Upper lobe of left lung (tissue), 6 donors: Measurements from ENCODE around the gene PAF1. TPM values are rescaled to one million over a fixed set of nuclear protein-coding genes. Genes with fewer than 3 reads are reported as not detected.

Experiments used
- ATAC-seq, 2 donors: fragments of 200-7000 bp; cut with Tn5 transposase; one replicate each; pipeline ENCODE4 v1.9.1; 2022; ENCODE audit warnings: mild to moderate bottlenecking in 2 of 2, moderate library complexity in 2 of 2; ENCODE audit not compliant: low FRiP score in 2 of 2
- DNase-seq, 2 donors: peaks; one replicate each; pipeline ENCODE4 v3.0.0-alpha.2; 2019 to 2020
- H3K27ac ChIP-seq, 4 donors: fragments of 200-600 bp; sonication (generic); one replicate each; pipeline ENCODE4 v1.5.1; 2016 to 2019
- H3K27me3 ChIP-seq, 4 donors: fragments of 200-600 bp; sonication (generic); one replicate each; pipeline ENCODE4 v1.5.1; 2017 to 2019
- H3K36me3 ChIP-seq, 4 donors: fragments of 200-600 bp; sonication (generic); one replicate each; pipeline ENCODE4 v1.5.1; 2016 to 2019
- H3K4me1 ChIP-seq, 4 donors: fragments of 200-600 bp; sonication (generic); one replicate each; pipeline ENCODE4 v1.5.1; 2018 to 2019
- H3K4me3 ChIP-seq, 4 donors: fragments of 200-600 bp; sonication (generic); one replicate each; pipeline ENCODE4 v1.5.1; 2017 to 2019; ENCODE audit warnings: mild to moderate bottlenecking in 2 of 4, moderate library complexity in 1 of 4
- H3K9me3 ChIP-seq, 4 donors: fragments of 200-600 bp; sonication (generic); one replicate each; pipeline ENCODE4 v1.5.1; 2018 to 2019
- EP300 ChIP-seq, 4 donors: sonication (generic); formaldehyde crosslinking; IDR thresholded peaks; one replicate each; pipeline ENCODE4 v1.5.1; 2017; ENCODE audit warnings: antibody characterized with exemption in 4 of 4, control low read depth in 2 of 4
- POLR2A ChIP-seq, 4 donors: fragments of 450-650 bp; IDR thresholded peaks; one replicate each; pipeline ENCODE4 v1.5.1; 2016 to 2017; ENCODE audit warnings: antibody characterized with exemption in 4 of 4, mild to moderate bottlenecking in 2 of 4
- POLR2AphosphoS5 ChIP-seq, 2 donors: sonication (generic); formaldehyde crosslinking; IDR thresholded peaks; one replicate each; pipeline ENCODE4 v1.5.1; 2017; ENCODE audit warnings: antibody characterized with exemption in 2 of 2
- WGBS, 2 donors: methylation state at CpG; one replicate each; pipeline ENCODE4 v1.1.5; 2017 to 2018; 5-methylcytosine and 5-hydroxymethylcytosine counted together
- total RNA-seq, 6 donors: library from RNA; depleted of rRNA in 4 of 6; stranded (reverse); fragments of >200 nt in 4 of 6; gene quantifications; one replicate each; pipeline versions ENCODE4 v1.1.0 to v1.2.1, GENCODE V29; 2016 to 2021
- TF ChIP-seq, protein P1 (sequence below), 6 experiments: fragments of 450-650 bp in 4 of 6; fragments of 200-600 bp in 2 of 6; sonication (generic) in 2 of 6; IDR thresholded peaks; one replicate each; pipeline ENCODE4 v1.5.1; 2016 to 2019; ENCODE audit warnings: antibody characterized with exemption in 6 of 6
- donor health status: DM: no; HTN: no; CAD: no; lungs with moderate emphysema.
- donor health status: DM: no; HTN: yes; CAD: no; lungs with severe emphysema.

Gene PAF1
- total RNA-seq, 6 donors from 2014 or later: 28.6 to 48.0 (median 35.4) TPM

DNA sequence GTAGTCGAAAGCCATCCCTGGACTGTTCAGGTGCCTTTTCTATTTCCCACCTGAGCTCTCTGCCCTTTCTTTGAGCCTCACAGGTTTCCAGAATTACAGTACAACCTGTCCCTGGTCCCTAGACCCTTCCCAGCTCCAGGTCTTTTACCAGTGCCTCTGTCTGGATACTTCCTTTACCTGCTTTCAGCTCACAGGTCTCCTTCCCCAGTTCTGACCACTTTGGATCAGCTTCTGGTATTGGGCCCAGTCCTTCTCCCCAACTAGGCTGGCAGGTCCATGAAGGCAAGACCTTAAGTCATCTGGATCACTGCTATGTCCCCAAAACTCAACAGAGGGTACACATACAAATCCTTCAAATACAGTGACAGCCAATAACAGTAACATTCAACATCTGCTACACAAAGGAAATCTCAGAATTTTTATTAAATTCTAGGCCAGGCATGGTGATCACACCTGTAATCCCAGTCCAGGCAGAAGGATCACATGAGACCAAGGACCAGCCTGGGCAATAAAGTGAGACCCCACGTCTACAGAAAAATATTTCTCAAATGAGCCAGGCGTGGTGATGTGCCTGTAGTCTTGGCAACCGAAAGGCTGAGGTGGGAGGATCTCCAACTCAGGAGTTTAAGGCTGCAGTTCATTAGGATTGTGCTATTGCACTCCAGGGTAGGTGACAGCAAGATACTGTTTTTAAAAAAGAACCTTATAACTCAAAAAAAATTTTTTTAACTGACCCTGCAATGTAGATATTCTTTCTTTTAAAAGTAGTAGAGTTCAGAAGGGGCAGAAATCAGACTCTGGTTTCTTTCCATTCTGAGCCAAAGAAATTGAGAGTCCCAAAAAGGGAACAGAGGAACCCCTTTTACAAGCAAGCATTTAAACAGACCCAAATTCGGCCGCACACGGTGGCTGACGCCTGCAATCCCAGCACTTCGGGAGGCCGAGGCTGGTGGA is 43.5 kb upstream of the PAF1 start:
- Histone ChIP-seq H3K27ac (peak overlapping the region; percentile 88 to 94 (median 92)), H3K36me3 (peaks cover 20 to 34% (median 30%) of the 10 kb centered on the region in 4 donors), H3K27me3 (no peaks in the 10 kb centered on the region), H3K9me3 (no peaks in the 10 kb centered on the region), H3K4me3 (peak overlapping the region; percentile 83 to 98 (median 96)), H3K4me1 (peaks cover 36 to 58% (median 50%) of the 10 kb centered on the region in 4 donors)
- WGBS, 2 donors: 47 to 57% methylated on average over 10 of the region's 10 CpGs
- no peak for ATAC-seq
- TF ChIP-seq EP300 (IDR thresholded peaks at IDR 0.05): no peak
- no peak for TF ChIP-seq POLR2A (IDR thresholded peaks at IDR 0.05)
- TF ChIP-seq, protein P1, sequence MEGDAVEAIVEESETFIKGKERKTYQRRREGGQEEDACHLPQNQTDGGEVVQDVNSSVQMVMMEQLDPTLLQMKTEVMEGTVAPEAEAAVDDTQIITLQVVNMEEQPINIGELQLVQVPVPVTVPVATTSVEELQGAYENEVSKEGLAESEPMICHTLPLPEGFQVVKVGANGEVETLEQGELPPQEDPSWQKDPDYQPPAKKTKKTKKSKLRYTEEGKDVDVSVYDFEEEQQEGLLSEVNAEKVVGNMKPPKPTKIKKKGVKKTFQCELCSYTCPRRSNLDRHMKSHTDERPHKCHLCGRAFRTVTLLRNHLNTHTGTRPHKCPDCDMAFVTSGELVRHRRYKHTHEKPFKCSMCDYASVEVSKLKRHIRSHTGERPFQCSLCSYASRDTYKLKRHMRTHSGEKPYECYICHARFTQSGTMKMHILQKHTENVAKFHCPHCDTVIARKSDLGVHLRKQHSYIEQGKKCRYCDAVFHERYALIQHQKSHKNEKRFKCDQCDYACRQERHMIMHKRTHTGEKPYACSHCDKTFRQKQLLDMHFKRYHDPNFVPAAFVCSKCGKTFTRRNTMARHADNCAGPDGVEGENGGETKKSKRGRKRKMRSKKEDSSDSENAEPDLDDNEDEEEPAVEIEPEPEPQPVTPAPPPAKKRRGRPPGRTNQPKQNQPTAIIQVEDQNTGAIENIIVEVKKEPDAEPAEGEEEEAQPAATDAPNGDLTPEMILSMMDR (IDR thresholded peaks at IDR 0.05): no peak
- TF ChIP-seq POLR2AphosphoS5 (IDR thresholded peaks at IDR 0.05): no peak
- DNase-seq: no peak

DNA sequence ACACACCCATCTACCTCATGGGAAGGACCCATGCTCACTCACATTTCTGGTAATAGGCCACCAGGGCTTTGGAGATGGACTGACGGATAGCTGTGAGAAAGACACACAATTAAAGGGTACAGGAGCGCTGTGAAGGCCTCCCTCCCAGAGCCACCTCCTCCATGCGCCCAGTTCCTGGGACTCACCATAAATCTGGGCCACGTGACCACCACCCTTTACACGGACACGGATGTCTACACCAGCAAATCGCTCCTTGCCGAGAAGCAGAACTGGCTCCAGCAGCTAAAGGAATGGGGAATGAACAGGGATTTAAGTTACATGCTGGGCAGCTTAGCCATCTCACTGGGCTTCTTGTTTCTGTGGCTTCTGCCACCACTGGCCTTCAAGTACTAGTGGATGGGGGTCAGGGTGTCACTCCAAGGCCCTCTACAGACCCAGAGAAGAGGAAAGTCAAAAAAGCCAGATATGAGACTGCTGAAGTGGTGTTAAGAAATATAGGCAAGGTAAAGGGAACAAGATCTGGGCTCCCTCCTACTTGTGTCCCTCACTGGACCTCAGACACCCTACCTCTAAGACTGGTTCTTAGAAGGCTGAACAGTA is 42.7 kb upstream of the PAF1 start:
- H3K27ac ChIP-seq: peak overlapping the region in 3 of 4 donors; percentile 88 to 92 (median 91)
- H3K36me3 ChIP-seq: peaks cover 20 to 34% (median 30%) of the 10 kb centered on the region in 4 donors
- H3K9me3 ChIP-seq: no peaks in the 10 kb centered on the region
- peaks cover 43 to 66% (median 58%) of the 10 kb centered on the region in 4 donors for H3K4me1 ChIP-seq
- H3K27me3 ChIP-seq: no peaks in the 10 kb centered on the region
- DNase-seq: no peak
- TF ChIP-seq POLR2A (IDR thresholded peaks at IDR 0.05): no peak
- no peak for TF ChIP-seq POLR2AphosphoS5 (IDR thresholded peaks at IDR 0.05)
- TF ChIP-seq, protein P1 (IDR thresholded peaks at IDR 0.05): no peak
- no peak for TF ChIP-seq EP300 (IDR thresholded peaks at IDR 0.05)
- H3K4me3 ChIP-seq: peak overlapping the region in 1 of 4 donors; percentile 83
- no peak for ATAC-seq
- WGBS, 2 donors: 96% methylated on average over 8 of the region's 8 CpGs; no CpG with 5 or more reads in 1 of the 2 donors

DNA sequence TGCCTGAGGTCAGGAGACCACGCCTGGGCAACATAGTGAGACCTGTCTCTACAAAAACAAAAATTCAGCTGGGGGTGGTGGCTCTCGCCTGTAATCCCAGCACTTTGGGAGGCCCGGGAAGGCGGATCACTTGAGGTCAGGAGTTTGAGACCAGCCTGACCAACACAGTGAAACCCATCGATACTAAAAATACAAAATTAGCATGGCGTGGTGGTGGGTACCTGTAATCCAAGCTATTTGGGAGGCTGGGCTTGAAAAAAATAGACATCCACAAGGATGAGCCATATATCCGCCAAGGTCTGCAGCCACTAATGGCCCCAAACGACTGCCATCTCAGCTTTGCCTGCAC is 41.7 kb upstream of the PAF1 start:
- peak overlapping the region in 3 of 4 donors; percentile 86 to 93 (median 92) for H3K27ac ChIP-seq
- H3K4me3 ChIP-seq: no peak overlapping the region
- DNase-seq: no peak
- H3K9me3 ChIP-seq: no peaks in the 10 kb centered on the region
- ATAC-seq: no peak
- peaks cover 51 to 75% (median 65%) of the 10 kb centered on the region in 4 donors for H3K4me1 ChIP-seq
- peaks cover 20 to 34% (median 30%) of the 10 kb centered on the region in 4 donors for H3K36me3 ChIP-seq
- 93 to 96% methylated on average over 8 of the region's 8 CpGs for WGBS, 2 donors
- H3K27me3 ChIP-seq: no peaks in the 10 kb centered on the region
- TF ChIP-seq, protein P1 (IDR thresholded peaks at IDR 0.05): no peak
- no peak for TF ChIP-seq POLR2A (IDR thresholded peaks at IDR 0.05)
- TF ChIP-seq POLR2AphosphoS5 (IDR thresholded peaks at IDR 0.05): no peak
- TF ChIP-seq EP300 (IDR thresholded peaks at IDR 0.05): no peak

DNA sequence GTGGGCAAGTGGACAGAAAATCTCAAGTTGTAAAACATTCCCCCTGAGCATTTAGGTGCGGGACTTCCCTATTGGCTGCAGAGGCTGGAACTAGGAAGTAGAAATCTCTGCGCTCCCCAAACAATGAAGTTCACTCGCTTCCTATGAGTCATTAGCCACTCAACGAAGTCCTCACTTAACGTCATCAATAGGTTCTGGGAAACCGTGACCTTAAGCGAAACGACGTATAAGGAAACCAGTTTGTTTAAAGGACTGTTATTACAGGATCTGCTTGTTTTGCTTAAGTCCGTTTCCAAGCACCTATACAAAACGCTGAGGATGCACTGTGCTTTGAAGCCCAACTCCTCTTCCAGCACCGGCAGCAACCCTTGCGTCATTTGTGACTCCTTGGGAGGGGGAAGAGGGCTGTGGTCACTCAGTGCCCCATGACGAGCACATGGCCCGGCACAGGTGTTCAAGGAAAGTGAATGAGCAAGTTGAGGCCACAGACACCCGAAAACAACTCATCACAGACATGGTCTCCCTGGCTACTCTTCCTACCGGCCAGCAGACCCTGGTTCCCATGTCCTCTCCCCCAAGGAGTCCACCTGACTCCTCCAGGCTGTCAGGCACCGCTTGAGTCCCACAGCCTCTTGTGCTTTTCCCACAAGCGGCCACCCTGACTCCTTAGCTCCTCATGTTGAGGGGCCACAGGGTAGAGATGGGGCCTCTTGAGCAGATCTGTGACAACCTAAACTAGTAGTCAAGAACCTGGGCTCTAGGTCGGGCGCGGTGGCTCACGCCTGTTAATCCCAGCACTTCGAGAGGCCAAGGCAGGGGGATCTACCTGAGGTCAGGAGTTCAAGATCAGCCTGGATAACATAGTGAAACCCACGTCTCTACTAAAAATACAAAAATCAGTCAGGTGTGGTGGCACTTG is 40.0 kb upstream of the PAF1 start:
- Histone ChIP-seq H3K9me3 (no peaks in the 10 kb centered on the region), H3K36me3 (peaks cover 20 to 34% (median 30%) of the 10 kb centered on the region in 4 donors), H3K4me1 (peaks cover 41 to 68% (median 58%) of the 10 kb centered on the region in 4 donors), H3K4me3 (peak overlapping the region in 2 of 4 donors; percentile 0 to 22), H3K27ac (peak overlapping the region; percentile 86 to 96 (median 92)), H3K27me3 (no peaks in the 10 kb centered on the region)
- peak; percentile 68 to 85 for ATAC-seq
- TF ChIP-seq, protein P1 (IDR thresholded peaks at IDR 0.05): peak in 1 of 6 experiments; percentile 4
- TF ChIP-seq POLR2A (IDR thresholded peaks at IDR 0.05): peak in 2 of 4 donors; percentile 27 to 69
- peak; percentile 88 to 99 for TF ChIP-seq POLR2AphosphoS5 (IDR thresholded peaks at IDR 0.05)
- TF ChIP-seq EP300 (IDR thresholded peaks at IDR 0.05): peak; percentile 98 to 100 (median 99)
- WGBS, 2 donors: 42 to 46% methylated on average over 17 to 25 of the region's 25 CpGs
- DNase-seq: peak in 1 of 2 donors; percentile 88
